Osteocyte (in vitro differentiated cells): ENCODE measurements around the gene MEGF9. TPM values are rescaled to one million over a fixed set of nuclear protein-coding genes. Genes with fewer than 3 reads are reported as not detected.
A peak's percentile ranks its signal among the peaks of the same experiment; 100 is the strongest.

Source experiments
- DNase-seq: peaks from one replicate; pipeline ENCODE4 v3.0.0; 2021; ENCODE audit warnings: mixed read lengths; ENCODE audit not compliant: unreplicated experiment; ENCODE audit errors: extremely low spot score
- H3K27ac Mint-ChIP-seq: one replicate; pipeline ENCODE4 v1.8.0; 2021; ENCODE audit warnings: mild to moderate bottlenecking, mixed read lengths; ENCODE audit not compliant: unreplicated experiment
- H3K27me3 Mint-ChIP-seq: one replicate; pipeline ENCODE4 v1.8.0; 2021; ENCODE audit warnings: mixed read lengths; ENCODE audit not compliant: unreplicated experiment
- H3K36me3 Mint-ChIP-seq: one replicate; pipeline ENCODE4 v1.8.0; 2021; ENCODE audit warnings: mixed read lengths; ENCODE audit not compliant: unreplicated experiment
- H3K4me1 Mint-ChIP-seq: one replicate; pipeline ENCODE4 v1.8.0; 2021; ENCODE audit warnings: mixed read lengths; ENCODE audit not compliant: unreplicated experiment
- H3K4me3 Mint-ChIP-seq: one replicate; pipeline ENCODE4 v1.8.0; 2021; ENCODE audit warnings: mild to moderate bottlenecking, moderate library complexity, mixed read lengths; ENCODE audit not compliant: unreplicated experiment
- H3K9me3 Mint-ChIP-seq: one replicate; pipeline ENCODE4 v1.8.0; 2021; ENCODE audit warnings: mixed read lengths; ENCODE audit not compliant: unreplicated experiment
- CTCF ChIP-seq: fragments of 200-600 bp; sonication (generic); IDR thresholded peaks from 2 replicates; pipeline ENCODE4 v1.5.0; 2021; ENCODE audit warnings: antibody characterized with exemption, mild to moderate bottlenecking, moderate library complexity
- total RNA-seq: library from RNA; stranded (reverse); gene quantifications from 2 replicates; pipeline ENCODE4 v1.2.1, GENCODE V29; 2021

The MEGF9 gene
- total RNA-seq, 1 donor from 2014 or later: 21.4 TPM

DNA sequence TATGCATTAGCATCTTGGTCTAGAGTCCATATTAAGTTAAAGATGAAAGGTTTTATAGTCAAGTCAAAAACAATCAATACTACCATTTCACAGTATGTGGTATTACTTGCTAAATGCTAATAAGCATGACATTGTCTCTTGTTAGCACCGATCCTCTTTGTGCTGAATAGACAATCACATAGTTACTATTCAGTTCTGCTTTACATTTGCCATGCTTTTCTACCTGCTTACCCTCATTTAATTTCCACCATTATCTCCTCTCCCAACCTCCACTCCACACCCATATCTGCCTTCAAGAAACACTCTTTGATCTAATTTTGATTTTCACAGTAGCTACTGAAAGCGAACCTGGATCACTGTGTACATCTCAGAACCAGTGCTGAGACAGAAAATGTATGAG lies 16.8 kb downstream of the MEGF9 start:
- no peaks in the 10 kb centered on the region for H3K9me3 Mint-ChIP-seq
- no peaks in the 10 kb centered on the region for H3K27me3 Mint-ChIP-seq
- peaks cover 56% of the 10 kb centered on the region for H3K4me1 Mint-ChIP-seq
- no peak for TF ChIP-seq CTCF
- no peak for DNase-seq
- H3K36me3 Mint-ChIP-seq: peaks cover 2% of the 10 kb centered on the region
- no peak overlapping the region for H3K4me3 Mint-ChIP-seq
- no peak overlapping the region for H3K27ac Mint-ChIP-seq

- no peaks in the 10 kb centered on the region for H3K9me3 Mint-ChIP-seq
- no peak overlapping the region for H3K4me3 Mint-ChIP-seq
- no peaks in the 10 kb centered on the region for H3K27me3 Mint-ChIP-seq
- H3K4me1 Mint-ChIP-seq: peaks cover 63% of the 10 kb centered on the region
- DNase-seq: no peak
- no peak overlapping the region for H3K27ac Mint-ChIP-seq
- H3K36me3 Mint-ChIP-seq: peaks cover 2% of the 10 kb centered on the region
- TF ChIP-seq CTCF: no peak
Measured at GRCh38 chr9:120696551-120697230, 17.6 kb downstream of the MEGF9 start.

- Mint-ChIP-seq H3K27me3 (no peaks in the 10 kb centered on the region), H3K9me3 (no peaks in the 10 kb centered on the region)
Measured at GRCh38 chr9:120694559-120694958, 19.7 kb downstream of the MEGF9 start.

GRCh38 chr9:120693700-120694008 lies 20.6 kb downstream of the MEGF9 start:
- no peaks in the 10 kb centered on the region for H3K27me3 Mint-ChIP-seq
- no peaks in the 10 kb centered on the region for H3K9me3 Mint-ChIP-seq
- H3K4me3 Mint-ChIP-seq: no peak overlapping the region
- peak overlapping the region; percentile 83 for H3K27ac Mint-ChIP-seq
- no peak for TF ChIP-seq CTCF
- H3K36me3 Mint-ChIP-seq: no peaks in the 10 kb centered on the region
- peaks cover 62% of the 10 kb centered on the region for H3K4me1 Mint-ChIP-seq
- no peak for DNase-seq

More at GRCh38 chr9:120694559-120694958, 19.7 kb downstream of the MEGF9 start:
- peaks cover 70% of the 10 kb centered on the region for H3K4me1 Mint-ChIP-seq
- no peak for DNase-seq
- TF ChIP-seq CTCF: no peak
- no peak overlapping the region for H3K27ac Mint-ChIP-seq
- no peaks in the 10 kb centered on the region for H3K36me3 Mint-ChIP-seq
- no peak overlapping the region for H3K4me3 Mint-ChIP-seq

DNA sequence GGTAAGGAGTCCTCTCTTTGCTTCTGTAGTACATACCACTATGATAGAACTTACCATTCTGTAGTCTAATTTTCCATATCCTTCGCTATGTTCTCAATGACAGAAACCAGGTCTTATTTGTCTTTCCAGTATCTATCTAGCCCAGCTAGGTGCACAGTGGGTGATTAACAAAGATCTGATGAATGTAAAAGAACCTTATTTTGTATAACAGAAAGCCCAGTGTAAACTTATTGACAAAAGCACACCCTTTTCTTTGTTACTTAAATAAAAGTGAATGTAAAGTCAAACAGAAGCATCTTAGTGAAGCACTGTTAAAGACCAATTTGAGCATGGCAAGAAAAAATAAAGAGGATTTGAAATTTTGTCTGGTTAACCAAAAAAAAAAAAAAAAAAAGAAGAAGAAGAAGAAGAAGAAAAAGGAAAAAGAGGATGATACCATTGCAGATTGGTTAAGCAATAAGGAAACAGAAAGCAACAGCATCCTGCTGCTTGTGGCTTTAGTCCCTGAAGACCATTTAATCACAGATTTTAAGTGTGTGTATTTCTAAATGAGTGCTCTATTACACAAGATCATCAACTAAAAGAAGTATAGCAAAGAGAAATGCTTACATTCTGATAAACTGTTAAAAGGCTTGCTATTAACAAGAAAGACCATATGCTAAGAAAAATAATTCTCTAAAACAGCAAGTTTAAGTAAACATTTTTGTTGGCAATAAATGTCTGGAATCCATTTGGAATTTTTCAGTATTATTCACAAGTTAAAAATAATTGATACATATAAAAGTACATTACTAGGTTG lies 21.2 kb downstream of the MEGF9 start:
- no peaks in the 10 kb centered on the region for H3K9me3 Mint-ChIP-seq
- TF ChIP-seq CTCF: no peak
- peak overlapping the region; percentile 20 for H3K4me3 Mint-ChIP-seq
- H3K27me3 Mint-ChIP-seq: no peaks in the 10 kb centered on the region
- no peak for DNase-seq
- no peaks in the 10 kb centered on the region for H3K36me3 Mint-ChIP-seq
- peaks cover 57% of the 10 kb centered on the region for H3K4me1 Mint-ChIP-seq
- H3K27ac Mint-ChIP-seq: peak overlapping the region; percentile 84
